ENCODE measurements around the gene ALDH3A2. TPM values are rescaled to one million over a fixed set of nuclear protein-coding genes. Genes with fewer than 3 reads are reported as not detected.

Gene ALDH3A2
- total RNA-seq, 2 experiments from 2014 or later: 29.7 to 41.1 TPM

DNA sequence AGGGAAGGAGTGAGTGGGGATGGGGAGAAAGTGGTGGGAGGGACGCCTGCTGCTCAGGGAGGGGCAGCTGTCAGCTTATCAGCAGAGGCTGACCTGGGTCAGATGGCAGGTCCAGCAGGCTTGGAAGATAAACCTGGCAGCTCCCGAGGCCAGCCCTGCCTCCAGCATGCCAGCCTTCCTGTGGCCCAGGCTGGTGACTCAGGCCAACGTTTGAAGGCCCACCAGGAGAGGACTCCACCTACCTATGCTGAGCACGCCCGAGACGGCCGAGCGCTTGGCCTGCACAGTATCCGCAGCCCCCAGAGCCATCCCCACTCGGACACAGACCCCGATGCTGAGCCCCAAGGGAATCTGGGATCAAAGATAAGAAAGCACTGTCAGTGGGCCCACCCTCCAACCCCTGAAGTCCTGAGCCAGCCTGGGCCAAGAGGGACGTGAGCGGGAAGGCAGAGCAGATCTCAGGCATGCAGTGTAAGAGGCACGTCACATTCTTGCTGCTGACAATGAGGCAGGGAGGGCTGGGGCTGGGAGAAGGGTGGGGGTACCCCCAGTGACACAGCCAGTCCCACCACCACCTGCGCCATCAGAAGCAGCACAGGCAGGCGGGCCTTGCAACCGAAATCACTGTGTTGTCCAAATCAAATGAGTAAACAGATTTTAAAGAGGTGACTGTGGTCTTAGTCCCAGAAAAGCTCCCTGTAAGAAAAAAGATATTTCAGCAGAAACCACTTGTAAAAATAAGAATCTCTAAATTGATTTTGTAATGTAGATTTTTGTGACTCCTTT lies 55.5 kb downstream of the ALDH3A2 start:
- no peaks in the 10 kb centered on the region for H3K4me1 ChIP-seq (ENCODE audit: insufficient read depth, low read length, poor library complexity, severe bottlenecking)
- H3K4me3 ChIP-seq (ENCODE audit: low read depth, low read length, poor library complexity, severe bottlenecking): no peak overlapping the region
- ChIA-PET POLR2A (no interaction called here), CTCF (ENCODE audit: unreplicated experiment) (no interaction called here)
- intact Hi-C loops (cut with micrococcal nuclease; ENCODE audit: unreplicated experiment): no loop called here
- DNase-seq (ENCODE audit: low spot score): no peak
- no peaks in the 10 kb centered on the region for H3K9me3 ChIP-seq (ENCODE audit: low read length)
- H4K20me1 ChIP-seq (ENCODE audit: insufficient read depth, low read length): no peaks in the 10 kb centered on the region
- TF ChIP-seq, protein P1, sequence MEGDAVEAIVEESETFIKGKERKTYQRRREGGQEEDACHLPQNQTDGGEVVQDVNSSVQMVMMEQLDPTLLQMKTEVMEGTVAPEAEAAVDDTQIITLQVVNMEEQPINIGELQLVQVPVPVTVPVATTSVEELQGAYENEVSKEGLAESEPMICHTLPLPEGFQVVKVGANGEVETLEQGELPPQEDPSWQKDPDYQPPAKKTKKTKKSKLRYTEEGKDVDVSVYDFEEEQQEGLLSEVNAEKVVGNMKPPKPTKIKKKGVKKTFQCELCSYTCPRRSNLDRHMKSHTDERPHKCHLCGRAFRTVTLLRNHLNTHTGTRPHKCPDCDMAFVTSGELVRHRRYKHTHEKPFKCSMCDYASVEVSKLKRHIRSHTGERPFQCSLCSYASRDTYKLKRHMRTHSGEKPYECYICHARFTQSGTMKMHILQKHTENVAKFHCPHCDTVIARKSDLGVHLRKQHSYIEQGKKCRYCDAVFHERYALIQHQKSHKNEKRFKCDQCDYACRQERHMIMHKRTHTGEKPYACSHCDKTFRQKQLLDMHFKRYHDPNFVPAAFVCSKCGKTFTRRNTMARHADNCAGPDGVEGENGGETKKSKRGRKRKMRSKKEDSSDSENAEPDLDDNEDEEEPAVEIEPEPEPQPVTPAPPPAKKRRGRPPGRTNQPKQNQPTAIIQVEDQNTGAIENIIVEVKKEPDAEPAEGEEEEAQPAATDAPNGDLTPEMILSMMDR (conservative IDR thresholded peaks at IDR 0.05; ENCODE audit: low read length): no peak
- H3K27ac ChIP-seq (ENCODE audit: low read depth, low read length, poor library complexity, severe bottlenecking): no peak overlapping the region
- no peaks in the 10 kb centered on the region for H3K36me3 ChIP-seq (ENCODE audit: insufficient read depth, low read length)
- H3K4me2 ChIP-seq (ENCODE audit: low read length): no peak overlapping the region
- no peaks in the 10 kb centered on the region for H3K9me2 ChIP-seq (ENCODE audit: insufficient read depth, low read length)
- no peak overlapping the region for H2AFZ ChIP-seq (ENCODE audit: low read length)
- BruUV-seq (replicated peaks): no TSS peak
- no peaks in the 10 kb centered on the region for H3K79me2 ChIP-seq (ENCODE audit: insufficient read depth, low read depth, low read length)

DNA sequence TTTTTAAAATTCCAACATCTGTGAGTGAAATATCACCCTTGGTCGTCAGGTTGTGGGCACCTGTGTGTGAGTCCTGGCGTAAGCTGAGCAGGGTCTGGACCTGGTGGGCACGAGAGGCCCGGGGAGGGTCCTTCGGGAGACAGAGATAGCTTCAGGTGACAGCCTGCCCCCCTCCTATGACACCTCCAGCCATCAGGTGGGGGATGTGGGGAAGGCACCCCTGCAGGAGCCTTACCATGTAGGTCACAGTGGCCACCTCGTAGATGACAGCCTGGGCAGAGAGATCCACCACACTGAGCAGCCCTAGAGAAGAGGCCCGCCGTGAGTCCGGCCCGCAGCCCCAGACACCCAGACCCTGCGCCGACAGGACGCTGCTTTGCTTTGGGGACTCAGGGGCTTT lies 56.6 kb downstream of the ALDH3A2 start:
- Histone ChIP-seq H3K27ac (ENCODE audit: low read depth, low read length, poor library complexity, severe bottlenecking) (no peak overlapping the region), H3K9me3 (ENCODE audit: low read length) (no peaks in the 10 kb centered on the region), H3K36me3 (ENCODE audit: insufficient read depth, low read length) (no peaks in the 10 kb centered on the region), H2AFZ (ENCODE audit: low read length) (no peak overlapping the region), H4K20me1 (ENCODE audit: insufficient read depth, low read length) (no peaks in the 10 kb centered on the region), H3K4me3 (ENCODE audit: low read depth, low read length, poor library complexity, severe bottlenecking) (no peak overlapping the region), H3K79me2 (ENCODE audit: insufficient read depth, low read depth, low read length) (no peaks in the 10 kb centered on the region), H3K4me1 (ENCODE audit: insufficient read depth, low read length, poor library complexity, severe bottlenecking) (no peaks in the 10 kb centered on the region), H3K9me2 (ENCODE audit: insufficient read depth, low read length) (no peaks in the 10 kb centered on the region), H3K4me2 (ENCODE audit: low read length) (no peak overlapping the region)
- TF ChIP-seq EZH2phosphoT487 (IDR thresholded peaks at IDR 0.05; ENCODE audit: borderline replicate concordance, low read depth, low read length): no peak
- TF ChIP-seq, protein P1 (conservative IDR thresholded peaks at IDR 0.05; ENCODE audit: low read length): no peak
- ChIA-PET POLR2A (interaction anchor here (0.7 kb wide), 1 partner anchor 155 kb away, joined by 3 read pairs; no protein-coding TSS in a partner anchor), CTCF (ENCODE audit: unreplicated experiment) (no interaction called here)
- BruUV-seq (replicated peaks): no TSS peak
- no peak for DNase-seq (ENCODE audit: low spot score)
- intact Hi-C loops (cut with micrococcal nuclease; ENCODE audit: unreplicated experiment): no loop called here
